Mammary epithelial cell (primary cell): ENCODE data around the gene ALX3.

Experiments
- EZH2 ChIP-seq: IDR thresholded peaks from 2 replicates; pipeline ENCODE4 v1.6.1; 2012; ENCODE audit warnings: low read length, inconsistent platforms, borderline replicate concordance
- TF ChIP-seq, protein P1 (sequence below), 2 donors: IDR thresholded peaks in 1 of 2; conservative IDR thresholded peaks in 1 of 2; 2 replicates each; pipeline ENCODE4 v1.5.1; 2011 to 2012; ENCODE audit warnings: inconsistent platforms in 2 of 2, low read length in 2 of 2, mild to moderate bottlenecking in 2 of 2, control low read depth in 1 of 2, low read depth in 1 of 2; ENCODE audit not compliant: insufficient read depth in 1 of 2; ENCODE audit errors: extremely low read depth in 1 of 2

DNA sequence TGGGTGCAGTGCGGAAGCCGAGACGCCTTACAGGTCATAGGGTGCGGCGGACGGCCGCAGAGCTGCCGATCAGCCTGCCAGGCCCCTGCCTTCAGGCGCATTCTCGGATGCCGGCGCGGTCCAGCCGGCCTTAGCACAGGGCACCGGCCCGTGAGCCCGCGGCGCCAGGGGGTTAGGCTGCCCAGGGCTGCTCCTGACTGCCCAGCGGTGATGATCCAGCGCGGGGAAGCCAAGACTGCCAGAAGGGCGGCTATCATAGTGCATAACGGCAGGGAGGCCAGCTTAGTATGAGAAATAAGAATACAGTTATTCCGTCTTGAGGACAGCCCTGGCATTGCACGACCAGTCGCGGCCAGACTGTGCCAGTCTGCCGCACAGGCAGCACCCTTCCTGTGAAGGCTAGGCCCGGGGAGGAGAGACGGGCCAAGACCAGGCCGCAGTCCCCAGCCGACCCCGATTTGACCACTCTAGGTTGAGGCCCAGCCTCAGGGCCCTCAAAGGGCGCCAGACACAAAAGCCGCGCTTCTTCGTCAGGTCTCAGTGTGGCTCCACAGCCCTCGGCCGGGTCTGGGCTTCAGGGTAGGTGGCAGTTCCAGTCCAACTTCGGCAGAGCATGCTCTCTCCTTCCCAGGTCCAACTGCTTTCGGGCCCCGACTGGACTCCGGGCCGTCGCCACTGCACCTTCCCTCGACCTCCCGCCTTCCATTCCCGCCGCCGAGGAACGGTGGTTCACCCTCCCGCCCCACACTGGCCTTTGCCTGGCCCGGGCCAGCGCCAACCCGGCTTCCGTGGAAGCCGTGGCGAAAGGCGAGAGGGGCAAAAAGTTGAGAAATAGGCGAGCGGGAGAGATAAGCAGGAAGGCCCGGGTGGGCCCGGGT lies 829 bp downstream of the ALX3 start:
- TF ChIP-seq, protein P1, sequence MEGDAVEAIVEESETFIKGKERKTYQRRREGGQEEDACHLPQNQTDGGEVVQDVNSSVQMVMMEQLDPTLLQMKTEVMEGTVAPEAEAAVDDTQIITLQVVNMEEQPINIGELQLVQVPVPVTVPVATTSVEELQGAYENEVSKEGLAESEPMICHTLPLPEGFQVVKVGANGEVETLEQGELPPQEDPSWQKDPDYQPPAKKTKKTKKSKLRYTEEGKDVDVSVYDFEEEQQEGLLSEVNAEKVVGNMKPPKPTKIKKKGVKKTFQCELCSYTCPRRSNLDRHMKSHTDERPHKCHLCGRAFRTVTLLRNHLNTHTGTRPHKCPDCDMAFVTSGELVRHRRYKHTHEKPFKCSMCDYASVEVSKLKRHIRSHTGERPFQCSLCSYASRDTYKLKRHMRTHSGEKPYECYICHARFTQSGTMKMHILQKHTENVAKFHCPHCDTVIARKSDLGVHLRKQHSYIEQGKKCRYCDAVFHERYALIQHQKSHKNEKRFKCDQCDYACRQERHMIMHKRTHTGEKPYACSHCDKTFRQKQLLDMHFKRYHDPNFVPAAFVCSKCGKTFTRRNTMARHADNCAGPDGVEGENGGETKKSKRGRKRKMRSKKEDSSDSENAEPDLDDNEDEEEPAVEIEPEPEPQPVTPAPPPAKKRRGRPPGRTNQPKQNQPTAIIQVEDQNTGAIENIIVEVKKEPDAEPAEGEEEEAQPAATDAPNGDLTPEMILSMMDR (conservative IDR thresholded peaks at IDR 0.05 in 1 of 2, IDR thresholded peaks at IDR 0.05 in 1 of 2; ENCODE audit: extremely low read depth in 1 of 2, insufficient read depth in 1 of 2, low read depth in 1 of 2, low read length in 2 of 2) = no peak
- peak; percentile 86 for TF ChIP-seq EZH2
